Tibial artery (tissue), 4 donors: ENCODE results near the gene SETD5.

Experiments used
- DNase-seq, 2 donors: peaks; one replicate each; pipeline ENCODE4 v3.0.0-alpha.2; 2019
- H3K27ac ChIP-seq, 2 donors: fragments of 200-600 bp; sonication (generic) in 1 of 2; 1 replicate in 1 of 2; 2 replicates in 1 of 2; pipeline ENCODE4 v1.5.1; 2018 to 2019; ENCODE audit warnings: mild to moderate bottlenecking in 1 of 2
- H3K27me3 ChIP-seq, 2 donors: fragments of 200-600 bp; sonication (generic) in 1 of 2; one replicate each; pipeline versions ENCODE4 v1.5.1 to v1.6.0; 2016 to 2019
- H3K36me3 ChIP-seq, 3 donors: fragments of 200-600 bp; sonication (generic) in 2 of 3; one replicate each; pipeline ENCODE4 v1.5.1; 2016 to 2019; ENCODE audit warnings: mild to moderate bottlenecking in 2 of 3
- H3K4me1 ChIP-seq, 4 donors: fragments of 200-600 bp; sonication (generic) in 2 of 4; 1 replicate in 3 of 4; 2 replicates in 1 of 4; pipeline ENCODE4 v1.5.1; 2016 to 2019
- H3K4me3 ChIP-seq, 2 donors: fragments of 200-600 bp; sonication (generic) in 1 of 2; 1 replicate in 1 of 2; 2 replicates in 1 of 2; pipeline ENCODE4 v1.5.1; 2018 to 2019; ENCODE audit warnings: mild to moderate bottlenecking in 2 of 2
- H3K9me3 ChIP-seq, 3 donors: fragments of 200-600 bp; sonication (generic) in 1 of 3; one replicate each; pipeline ENCODE4 v1.5.1; 2016 to 2019
- intact Hi-C: fragments of 100-400 bp; cut with DNase I; formaldehyde crosslinking; loops from one replicate; pipeline ENCODE4 v1.15.0; 2023; ENCODE audit warnings: low total_unique reads
- TF ChIP-seq, protein P1 (sequence below), 2 experiments: fragments of 200-600 bp in 1 of 2; fragments of 450-650 bp in 1 of 2; IDR thresholded peaks; one replicate each; pipeline ENCODE4 v1.5.1; 2017 to 2019; ENCODE audit warnings: antibody characterized with exemption in 2 of 2, mild to moderate bottlenecking in 1 of 2, moderate library complexity in 1 of 2

The SETD5 gene

DNA sequence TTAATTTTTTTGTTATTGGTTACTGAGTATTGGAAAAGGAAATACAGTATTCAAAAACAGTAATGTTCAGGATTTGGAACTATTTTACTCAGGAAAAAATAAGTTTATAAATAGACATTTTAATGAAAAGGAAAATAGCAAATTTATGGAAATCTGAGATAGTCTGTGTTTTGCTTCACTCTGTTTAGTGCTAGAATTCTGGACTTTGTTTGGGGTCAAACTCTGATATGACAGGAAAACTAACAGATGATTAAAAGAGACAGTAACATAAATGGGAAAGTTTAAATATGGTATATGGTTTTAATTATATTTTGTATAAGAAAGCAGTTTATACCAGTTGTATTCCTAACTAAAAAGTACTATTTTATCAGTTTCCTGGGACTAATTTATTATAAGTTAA, 17.4 kb downstream of the SETD5 start:
- H3K4me3 ChIP-seq: no peak overlapping the region

DNA sequence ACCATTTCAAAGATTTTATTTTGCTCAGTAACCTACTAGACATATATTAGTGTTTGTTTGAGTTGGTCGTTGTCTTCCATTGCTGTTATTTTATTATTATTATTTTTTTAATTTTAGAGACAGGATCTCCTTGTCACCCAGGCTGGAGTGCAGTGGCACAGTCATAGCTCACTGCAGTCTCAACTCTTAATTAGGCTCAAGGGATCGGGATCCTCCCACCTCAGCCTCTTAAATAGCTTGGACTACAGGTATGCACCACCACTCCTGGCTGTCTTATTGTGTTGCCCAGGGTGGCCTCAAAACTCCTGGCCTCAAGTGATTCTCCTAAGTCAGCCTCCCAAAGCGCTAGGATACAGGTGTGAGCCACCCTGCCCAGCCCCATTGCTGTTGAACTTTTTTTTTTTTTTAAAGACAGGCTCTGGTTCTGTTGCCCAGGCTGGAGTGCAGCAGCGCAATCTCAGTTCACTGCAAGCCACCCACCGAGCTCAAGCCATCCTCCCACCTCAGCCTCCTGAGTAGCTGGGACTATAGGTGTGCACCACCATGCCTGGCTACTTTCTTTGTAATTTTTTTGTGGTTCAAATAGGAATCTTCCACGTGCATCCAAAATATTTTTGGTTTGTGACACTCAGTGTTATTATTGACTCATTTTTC, 18.2 kb downstream of the SETD5 start:
- intact Hi-C loops: no loop called here
- no peak for DNase-seq

More for the DNA sequence above, 17.4 kb downstream of the SETD5 start:
- H3K4me1 ChIP-seq: peaks cover 0 to 91% (median 26%) of the 10 kb centered on the region in 4 donors
- H3K9me3 ChIP-seq: no peaks in the 10 kb centered on the region
- H3K27ac ChIP-seq: no peak overlapping the region
- intact Hi-C loops: no loop called here
- TF ChIP-seq, protein P1, sequence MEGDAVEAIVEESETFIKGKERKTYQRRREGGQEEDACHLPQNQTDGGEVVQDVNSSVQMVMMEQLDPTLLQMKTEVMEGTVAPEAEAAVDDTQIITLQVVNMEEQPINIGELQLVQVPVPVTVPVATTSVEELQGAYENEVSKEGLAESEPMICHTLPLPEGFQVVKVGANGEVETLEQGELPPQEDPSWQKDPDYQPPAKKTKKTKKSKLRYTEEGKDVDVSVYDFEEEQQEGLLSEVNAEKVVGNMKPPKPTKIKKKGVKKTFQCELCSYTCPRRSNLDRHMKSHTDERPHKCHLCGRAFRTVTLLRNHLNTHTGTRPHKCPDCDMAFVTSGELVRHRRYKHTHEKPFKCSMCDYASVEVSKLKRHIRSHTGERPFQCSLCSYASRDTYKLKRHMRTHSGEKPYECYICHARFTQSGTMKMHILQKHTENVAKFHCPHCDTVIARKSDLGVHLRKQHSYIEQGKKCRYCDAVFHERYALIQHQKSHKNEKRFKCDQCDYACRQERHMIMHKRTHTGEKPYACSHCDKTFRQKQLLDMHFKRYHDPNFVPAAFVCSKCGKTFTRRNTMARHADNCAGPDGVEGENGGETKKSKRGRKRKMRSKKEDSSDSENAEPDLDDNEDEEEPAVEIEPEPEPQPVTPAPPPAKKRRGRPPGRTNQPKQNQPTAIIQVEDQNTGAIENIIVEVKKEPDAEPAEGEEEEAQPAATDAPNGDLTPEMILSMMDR (IDR thresholded peaks at IDR 0.05): no peak
- no peaks in the 10 kb centered on the region for H3K27me3 ChIP-seq
- H3K36me3 ChIP-seq: no peaks in the 10 kb centered on the region
- DNase-seq: no peak

DNA sequence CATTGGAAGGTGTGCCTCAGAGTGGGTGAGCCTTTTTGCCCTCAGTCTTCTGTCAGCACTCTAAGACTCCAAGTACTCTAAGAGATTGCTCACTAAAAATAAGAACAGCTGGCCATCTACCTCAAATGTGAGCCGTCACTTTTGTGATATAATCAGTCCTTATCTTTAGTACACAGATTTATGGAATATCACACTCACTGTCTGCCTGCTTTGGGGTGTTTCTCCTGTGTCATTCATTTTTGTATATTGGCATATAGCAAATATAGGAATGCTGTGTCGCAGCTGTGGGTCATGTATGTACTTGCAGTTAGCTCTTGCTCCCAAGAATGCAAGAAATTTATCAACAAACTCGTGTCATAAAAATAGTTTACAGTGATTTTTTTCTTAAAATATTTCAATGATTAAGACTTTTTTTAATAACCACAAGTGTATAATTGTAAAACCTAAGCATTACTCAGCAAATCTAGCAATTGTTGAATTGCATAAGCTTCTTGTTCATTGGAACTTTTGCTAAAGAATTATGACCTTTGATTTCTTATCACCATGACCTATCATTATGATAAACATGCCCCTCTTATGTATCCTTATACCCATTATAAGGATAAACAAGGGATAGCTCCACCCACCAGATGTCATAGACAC, 18.8 kb downstream of the SETD5 start:
- Histone ChIP-seq H3K27ac (no peak overlapping the region), H3K27me3 (no peaks in the 10 kb centered on the region), H3K36me3 (no peaks in the 10 kb centered on the region), H3K4me3 (no peak overlapping the region), H3K9me3 (no peaks in the 10 kb centered on the region), H3K4me1 (peaks cover 0 to 92% (median 31%) of the 10 kb centered on the region in 4 donors)
- no peak for DNase-seq
- intact Hi-C loops: no loop called here
- TF ChIP-seq, protein P1 (IDR thresholded peaks at IDR 0.05): no peak

More for the DNA sequence above, 18.2 kb downstream of the SETD5 start:
- Histone ChIP-seq H3K4me3 (no peak overlapping the region), H3K27ac (no peak overlapping the region), H3K4me1 (peaks cover 0 to 92% (median 29%) of the 10 kb centered on the region in 4 donors), H3K27me3 (no peaks in the 10 kb centered on the region), H3K9me3 (no peaks in the 10 kb centered on the region), H3K36me3 (no peaks in the 10 kb centered on the region)
- TF ChIP-seq, protein P1 (IDR thresholded peaks at IDR 0.05): no peak

DNA sequence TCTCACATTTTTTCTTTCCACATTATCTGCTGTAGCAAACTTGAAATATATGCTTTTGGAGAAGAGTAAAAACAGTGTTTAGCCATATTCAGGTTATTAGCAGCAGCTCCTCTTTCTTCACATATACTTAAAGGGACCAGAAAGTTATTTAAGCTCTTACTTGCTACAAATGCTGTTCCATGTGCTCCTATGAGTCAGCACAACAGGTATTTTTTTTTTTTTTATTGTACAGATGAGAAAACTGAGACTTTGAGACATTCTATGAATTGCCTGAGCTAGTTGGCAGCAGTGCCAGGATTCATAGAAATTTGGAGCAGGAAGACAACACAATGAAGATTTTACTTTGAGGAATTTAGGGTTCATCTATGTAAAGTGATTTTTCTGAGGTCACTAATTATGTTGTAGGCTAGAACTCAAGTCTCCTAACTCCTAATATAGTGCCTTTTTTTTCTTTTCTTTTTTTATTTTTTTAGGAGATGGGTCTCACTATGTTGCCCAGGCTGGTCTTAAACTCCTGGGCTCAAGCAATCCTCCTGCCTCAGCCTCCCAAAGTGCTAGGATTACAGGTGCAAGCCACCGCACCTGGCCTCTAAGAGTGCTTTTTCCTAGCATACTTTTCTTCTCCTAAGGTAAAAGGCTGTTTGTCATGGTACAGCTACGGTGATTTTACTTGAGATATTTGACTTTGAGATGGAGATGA, 23.6 kb downstream of the SETD5 start:
- Histone ChIP-seq H3K36me3 (no peaks in the 10 kb centered on the region), H3K27ac (peak overlapping the region in 1 of 2 donors; percentile 5), H3K9me3 (no peaks in the 10 kb centered on the region), H3K27me3 (no peaks in the 10 kb centered on the region), H3K4me3 (no peak overlapping the region), H3K4me1 (peaks cover 0 to 79% (median 35%) of the 10 kb centered on the region in 4 donors)
- intact Hi-C loops: loop anchor here (10.0 kb wide), 1 partner anchor 66 kb away; no protein-coding TSS in a partner anchor
- no peak for DNase-seq
- TF ChIP-seq, protein P1 (IDR thresholded peaks at IDR 0.05): no peak

DNA sequence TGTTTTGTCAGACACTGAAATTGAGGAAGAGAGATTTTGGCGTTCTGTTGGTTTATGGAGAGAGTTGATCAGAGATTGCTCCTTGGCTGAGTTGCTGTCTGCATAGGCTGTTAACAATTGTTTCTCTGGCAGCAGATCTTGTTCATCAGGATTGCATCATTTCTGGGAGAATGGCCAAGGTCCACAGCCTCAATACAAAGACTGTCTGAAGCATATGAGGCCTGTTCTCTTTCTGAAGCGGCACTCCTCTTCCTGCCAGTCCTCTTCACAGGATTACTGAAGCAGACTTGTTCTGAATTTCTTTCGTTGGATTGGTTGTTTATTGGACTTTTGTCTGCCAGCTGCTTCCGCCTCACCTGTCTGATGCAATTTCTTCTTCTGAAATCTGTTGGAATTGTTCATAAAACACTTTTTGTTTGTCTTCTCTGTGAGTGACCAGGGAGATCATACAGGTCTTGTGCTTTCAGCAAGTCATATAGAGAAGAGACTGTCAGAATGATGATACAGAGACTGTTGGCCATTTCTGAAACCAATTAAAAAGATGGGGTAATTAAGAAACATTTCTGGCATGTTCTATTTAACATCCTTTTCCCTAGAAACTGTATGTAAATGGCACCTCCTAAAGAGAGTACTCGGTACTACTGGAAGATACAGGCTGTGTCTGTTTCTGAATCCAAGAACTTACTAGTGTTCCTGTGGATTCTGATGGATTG, 25.5 kb downstream of the SETD5 start:
- no peaks in the 10 kb centered on the region for H3K27me3 ChIP-seq
- peak overlapping the region; percentile 49 to 57 for H3K27ac ChIP-seq
- peak; percentile 86 to 90 for DNase-seq
- TF ChIP-seq, protein P1 (IDR thresholded peaks at IDR 0.05): peak; percentile 55 to 58
- no peaks in the 10 kb centered on the region for H3K9me3 ChIP-seq
- intact Hi-C loops: loop anchor here (10.0 kb wide), 1 partner anchor 68 kb away; no protein-coding TSS in a partner anchor
- no peak overlapping the region for H3K4me3 ChIP-seq
- peaks cover 0 to 73% (median 31%) of the 10 kb centered on the region in 4 donors for H3K4me1 ChIP-seq
- H3K36me3 ChIP-seq: peaks cover 13 to 16% (median 14%) of the 10 kb centered on the region in 3 donors
